NB4 (cell line): ENCODE measurements around the gene TRAF5.

Experiments
- DNase-seq: peaks from one replicate; pipeline ENCODE4 v3.0.0; 2010; ENCODE audit warnings: low read depth
- H3K4me3 ChIP-seq: one replicate; pipeline ENCODE4 v1.5.1; 2011; ENCODE audit warnings: mild to moderate bottlenecking, low read depth, low read length, moderate library complexity
- MYC ChIP-seq: IDR thresholded peaks from 2 replicates; pipeline ENCODE4 v1.6.1; 2011; ENCODE audit warnings: low read depth, low read length
- POLR2A ChIP-seq: IDR thresholded peaks from 2 replicates; pipeline ENCODE4 v1.6.1; 2011; ENCODE audit warnings: mild to moderate bottlenecking; ENCODE audit not compliant: insufficient read length; ENCODE audit errors: extremely low read depth
- TF ChIP-seq, protein P1 (sequence below): IDR thresholded peaks from 2 replicates; pipeline ENCODE4 v1.6.1; 2011; ENCODE audit warnings: low read depth, low read length
- TF ChIP-seq, protein P2 (sequence below): IDR thresholded peaks from one replicate; pipeline ENCODE4 v1.5.1; 2012; ENCODE audit warnings: low read depth, low read length

Gene TRAF5

DNA sequence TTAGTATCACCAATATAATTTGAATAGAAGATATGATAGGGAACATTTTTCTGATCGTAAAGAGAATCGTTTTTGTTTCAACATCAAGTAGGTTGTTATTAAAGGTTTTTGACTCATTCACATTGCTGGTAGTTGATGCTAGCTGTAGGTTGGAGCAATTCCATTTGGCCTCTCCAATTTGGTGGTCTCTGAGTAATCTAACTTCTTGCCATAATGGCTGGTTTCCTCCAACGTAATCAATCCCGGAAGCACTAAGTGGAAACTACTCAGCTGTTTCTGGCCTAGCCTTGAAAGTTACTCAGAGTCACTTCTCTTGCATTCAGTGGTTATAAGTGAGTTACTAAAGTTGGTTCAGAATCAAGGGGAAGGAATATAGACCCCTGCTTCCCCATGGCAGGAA lies 41.4 kb upstream of the TRAF5 start:
- DNase-seq, result no peak
- no peak overlapping the region for H3K4me3 ChIP-seq

DNA sequence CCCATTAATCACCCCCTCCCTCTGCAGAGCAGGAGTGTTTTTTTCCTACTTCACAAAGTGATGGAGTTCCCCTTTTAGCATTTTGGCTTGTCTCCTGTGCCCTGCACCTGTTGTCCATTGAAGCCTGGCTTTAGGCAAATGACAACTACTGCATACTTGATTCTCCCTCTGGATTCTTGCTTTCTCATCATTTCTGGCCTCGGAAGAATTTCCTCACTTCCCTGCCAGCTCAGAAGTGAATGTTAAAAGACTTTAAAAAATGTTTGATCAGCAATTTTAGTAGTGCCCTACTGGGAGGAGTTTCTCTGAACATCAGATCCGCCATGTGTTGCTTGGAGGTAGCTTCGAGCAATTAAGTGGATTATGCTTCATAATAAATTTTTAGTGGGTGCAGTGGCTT lies 39.4 kb upstream of the TRAF5 start:
- DNase-seq, result no peak
- H3K4me3 ChIP-seq, result no peak overlapping the region
- TF ChIP-seq, protein P1, sequence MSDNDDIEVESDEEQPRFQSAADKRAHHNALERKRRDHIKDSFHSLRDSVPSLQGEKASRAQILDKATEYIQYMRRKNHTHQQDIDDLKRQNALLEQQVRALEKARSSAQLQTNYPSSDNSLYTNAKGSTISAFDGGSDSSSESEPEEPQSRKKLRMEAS, result no peak
- TF ChIP-seq, protein P2, sequence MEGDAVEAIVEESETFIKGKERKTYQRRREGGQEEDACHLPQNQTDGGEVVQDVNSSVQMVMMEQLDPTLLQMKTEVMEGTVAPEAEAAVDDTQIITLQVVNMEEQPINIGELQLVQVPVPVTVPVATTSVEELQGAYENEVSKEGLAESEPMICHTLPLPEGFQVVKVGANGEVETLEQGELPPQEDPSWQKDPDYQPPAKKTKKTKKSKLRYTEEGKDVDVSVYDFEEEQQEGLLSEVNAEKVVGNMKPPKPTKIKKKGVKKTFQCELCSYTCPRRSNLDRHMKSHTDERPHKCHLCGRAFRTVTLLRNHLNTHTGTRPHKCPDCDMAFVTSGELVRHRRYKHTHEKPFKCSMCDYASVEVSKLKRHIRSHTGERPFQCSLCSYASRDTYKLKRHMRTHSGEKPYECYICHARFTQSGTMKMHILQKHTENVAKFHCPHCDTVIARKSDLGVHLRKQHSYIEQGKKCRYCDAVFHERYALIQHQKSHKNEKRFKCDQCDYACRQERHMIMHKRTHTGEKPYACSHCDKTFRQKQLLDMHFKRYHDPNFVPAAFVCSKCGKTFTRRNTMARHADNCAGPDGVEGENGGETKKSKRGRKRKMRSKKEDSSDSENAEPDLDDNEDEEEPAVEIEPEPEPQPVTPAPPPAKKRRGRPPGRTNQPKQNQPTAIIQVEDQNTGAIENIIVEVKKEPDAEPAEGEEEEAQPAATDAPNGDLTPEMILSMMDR, result no peak
- no peak for TF ChIP-seq POLR2A
- no peak for TF ChIP-seq MYC

More for the DNA sequence above, 41.4 kb upstream of the TRAF5 start:
- no peak for TF ChIP-seq POLR2A

DNA sequence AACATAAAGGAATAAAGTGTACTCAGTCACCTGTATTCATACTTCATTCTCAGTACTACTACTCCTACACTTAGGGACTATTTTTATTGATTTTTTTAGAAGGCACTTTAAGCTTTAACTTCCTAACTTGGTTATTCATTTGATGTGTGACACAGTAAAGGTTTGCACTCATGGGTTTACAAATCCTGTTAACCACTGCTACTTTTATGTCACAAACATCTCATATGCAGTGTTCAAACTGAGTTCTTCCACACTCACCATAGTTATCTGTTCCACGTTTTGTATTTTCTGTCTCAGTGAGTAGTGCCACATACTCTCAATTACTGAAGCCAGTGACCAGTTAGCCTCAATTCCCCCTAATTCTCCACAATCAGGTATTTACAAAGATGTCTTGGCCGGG lies 34.2 kb upstream of the TRAF5 start:
- H3K4me3 ChIP-seq, result no peak overlapping the region
- DNase-seq, result no peak
- TF ChIP-seq, protein P1, result no peak
- TF ChIP-seq POLR2A (no peak), MYC (no peak)
- TF ChIP-seq, protein P2, result no peak

DNA sequence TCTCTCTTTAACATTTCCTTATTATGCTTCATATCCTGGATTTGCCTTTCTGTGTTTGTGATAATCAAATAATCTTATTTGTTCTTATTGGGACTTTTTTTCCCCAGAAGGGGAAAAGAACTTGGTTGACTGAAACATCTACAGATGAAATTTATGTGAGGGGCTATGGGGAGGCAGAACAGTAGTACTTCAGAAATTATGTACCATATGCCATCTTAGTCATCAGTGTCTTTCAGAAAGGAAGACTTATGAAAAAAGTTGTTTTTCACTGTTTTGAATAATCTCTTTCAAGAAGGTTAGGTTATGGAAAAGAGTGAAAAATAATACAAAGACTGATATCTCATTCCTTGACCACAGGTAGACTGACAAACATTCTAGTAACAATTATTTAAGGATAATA lies 30.2 kb upstream of the TRAF5 start:
- TF ChIP-seq, protein P1, result no peak
- TF ChIP-seq, protein P2, result no peak
- TF ChIP-seq POLR2A (no peak), MYC (no peak)
- DNase-seq, result no peak

DNA sequence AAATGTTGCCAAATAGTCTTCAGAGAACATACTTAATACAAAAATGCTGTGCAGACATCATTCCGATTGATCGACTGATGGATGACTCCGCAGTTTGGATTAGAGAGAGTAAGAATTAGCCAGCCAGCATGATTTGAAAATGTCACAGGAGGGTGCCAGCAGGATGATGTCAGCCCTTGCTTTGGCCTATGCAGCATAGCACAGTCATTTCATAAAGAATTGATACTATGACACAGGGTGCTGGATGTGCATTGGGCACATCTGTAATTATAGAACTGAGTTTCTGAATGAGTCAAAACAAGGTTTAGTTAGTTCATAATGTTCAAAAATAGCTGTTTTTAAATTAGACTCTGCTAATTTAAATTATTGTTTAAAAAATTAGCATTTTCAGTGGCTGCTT lies 21.6 kb upstream of the TRAF5 start:
- no peak for DNase-seq
- TF ChIP-seq, protein P1, result no peak
- no peak for TF ChIP-seq MYC
- TF ChIP-seq, protein P2, result no peak
- no peak for TF ChIP-seq POLR2A
- no peak overlapping the region for H3K4me3 ChIP-seq

More for the DNA sequence above, 30.2 kb upstream of the TRAF5 start:
- H3K4me3 ChIP-seq, result no peak overlapping the region

DNA sequence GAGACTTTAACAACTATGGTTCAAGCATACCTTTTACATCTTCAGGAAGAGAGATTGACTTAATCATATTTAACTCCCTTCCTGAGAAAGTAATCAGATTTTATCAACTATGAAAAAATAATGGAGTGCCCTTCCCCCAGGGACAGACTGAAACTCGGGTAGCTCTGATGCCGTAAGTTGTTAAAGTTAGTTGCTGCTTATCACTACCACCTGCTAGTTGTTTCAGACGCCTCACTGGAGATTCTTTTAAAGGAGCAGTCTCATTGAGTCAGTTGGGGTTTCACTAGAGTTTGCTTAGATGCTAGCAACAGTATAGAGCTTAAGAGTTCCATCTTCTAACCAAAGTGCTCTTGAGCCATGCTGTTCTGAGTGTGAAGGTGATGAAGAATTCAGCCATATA lies 17.0 kb upstream of the TRAF5 start:
- no peak for DNase-seq
- no peak overlapping the region for H3K4me3 ChIP-seq
- TF ChIP-seq, protein P2, result no peak
- TF ChIP-seq, protein P1, result no peak
- no peak for TF ChIP-seq POLR2A
- TF ChIP-seq MYC, result no peak
